OCI-LY1 (cell line): ENCODE results near the gene LMBR1L.
A peak's percentile ranks its signal among the peaks of the same experiment; 100 is the strongest.

ENCODE experiments used
- H2AFZ ChIP-seq: fragments of 200-600 bp; sonication (generic), shearing (Covaris generic); 2 replicates; pipeline ENCODE4 v1.6.0; 2014; ENCODE audit warnings: antibody characterized with exemption, mild to moderate bottlenecking, low read length
- H3F3A ChIP-seq: fragments of 200-600 bp; sonication (generic), shearing (Covaris generic); 2 replicates; pipeline ENCODE4 v1.6.0; 2014; ENCODE audit warnings: mild to moderate bottlenecking, antibody characterized with exemption, low read length, moderate library complexity; ENCODE audit not compliant: insufficient read depth
- H3K27ac ChIP-seq: fragments of 200-600 bp; sonication (generic); 2 replicates; pipeline ENCODE4 v1.5.1; 2014; ENCODE audit warnings: low read length, mixed run types, mild to moderate bottlenecking, low read depth; ENCODE audit not compliant: poor library complexity, severe bottlenecking
- H3K27me3 ChIP-seq: fragments of 200-600 bp; sonication (generic); 2 replicates; pipeline ENCODE4 v1.6.0; 2014; ENCODE audit warnings: antibody characterized with exemption, mild to moderate bottlenecking, low read length, moderate library complexity; ENCODE audit not compliant: insufficient read depth
- H3K36me3 ChIP-seq: fragments of 200-600 bp; sonication (generic); 2 replicates; pipeline ENCODE4 v1.6.1; 2014; ENCODE audit warnings: mild to moderate bottlenecking, antibody characterized with exemption, low read length, moderate library complexity, mixed read lengths; ENCODE audit not compliant: insufficient read depth
- H3K4me1 ChIP-seq: fragments of 200-600 bp; sonication (generic); 2 replicates; pipeline ENCODE4 v1.5.1; 2014; ENCODE audit warnings: mild to moderate bottlenecking, low read length, moderate library complexity; ENCODE audit not compliant: insufficient read depth, severe bottlenecking
- H3K4me2 ChIP-seq: fragments of 200-600 bp; sonication (generic), shearing (Covaris generic); 2 replicates; pipeline ENCODE4 v1.6.1; 2014; ENCODE audit warnings: low read length
- H3K4me3 ChIP-seq: fragments of 200-600 bp; sonication (generic); 2 replicates; pipeline ENCODE4 v1.5.1; 2014; ENCODE audit warnings: low read length, low read depth, mild to moderate bottlenecking, mixed read lengths; ENCODE audit not compliant: poor library complexity, severe bottlenecking
- H3K79me2 ChIP-seq: fragments of 200-600 bp; shearing (Covaris generic); 2 replicates; pipeline ENCODE4 v1.6.1; 2016; ENCODE audit warnings: mixed run types, low read length, mixed read lengths; ENCODE audit not compliant: insufficient read depth
- H3K9ac ChIP-seq: fragments of 200-600 bp; sonication (generic), shearing (Covaris generic); 2 replicates; pipeline ENCODE4 v1.6.1; 2014; ENCODE audit warnings: mild to moderate bottlenecking, low read length, mixed read lengths
- H3K9me2 ChIP-seq: fragments of 200-600 bp; sonication (generic), shearing (Covaris generic); 2 replicates; pipeline ENCODE4 v1.6.1; 2014; ENCODE audit warnings: low read depth, mild to moderate bottlenecking, low read length, mixed read lengths
- H3K9me3 ChIP-seq: fragments of 200-600 bp; shearing (Covaris generic); 2 replicates; pipeline ENCODE4 v1.6.1; 2014; ENCODE audit warnings: low read length, mixed read lengths
- H4K20me1 ChIP-seq: fragments of 200-600 bp; sonication (generic), shearing (Covaris generic); 2 replicates; pipeline ENCODE4 v1.6.0; 2016; ENCODE audit warnings: mild to moderate bottlenecking, low read length; ENCODE audit not compliant: insufficient read depth
- CTCF ChIP-seq: fragments of 200-600 bp; sonication (generic), shearing (Covaris generic); IDR thresholded peaks from 2 replicates; pipeline ENCODE4 v1.5.1; 2017; ENCODE audit warnings: mild to moderate bottlenecking, antibody characterized with exemption, low read length, moderate library complexity, mixed read lengths
- EZH2 ChIP-seq: fragments of 200-600 bp; sonication (generic), shearing (Covaris generic); IDR thresholded peaks from 2 replicates; pipeline ENCODE4 v1.8.0; 2017; ENCODE audit warnings: borderline replicate concordance, mixed run types, mild to moderate bottlenecking, antibody characterized with exemption, low read length, moderate library complexity, mixed read lengths

The LMBR1L gene

DNA sequence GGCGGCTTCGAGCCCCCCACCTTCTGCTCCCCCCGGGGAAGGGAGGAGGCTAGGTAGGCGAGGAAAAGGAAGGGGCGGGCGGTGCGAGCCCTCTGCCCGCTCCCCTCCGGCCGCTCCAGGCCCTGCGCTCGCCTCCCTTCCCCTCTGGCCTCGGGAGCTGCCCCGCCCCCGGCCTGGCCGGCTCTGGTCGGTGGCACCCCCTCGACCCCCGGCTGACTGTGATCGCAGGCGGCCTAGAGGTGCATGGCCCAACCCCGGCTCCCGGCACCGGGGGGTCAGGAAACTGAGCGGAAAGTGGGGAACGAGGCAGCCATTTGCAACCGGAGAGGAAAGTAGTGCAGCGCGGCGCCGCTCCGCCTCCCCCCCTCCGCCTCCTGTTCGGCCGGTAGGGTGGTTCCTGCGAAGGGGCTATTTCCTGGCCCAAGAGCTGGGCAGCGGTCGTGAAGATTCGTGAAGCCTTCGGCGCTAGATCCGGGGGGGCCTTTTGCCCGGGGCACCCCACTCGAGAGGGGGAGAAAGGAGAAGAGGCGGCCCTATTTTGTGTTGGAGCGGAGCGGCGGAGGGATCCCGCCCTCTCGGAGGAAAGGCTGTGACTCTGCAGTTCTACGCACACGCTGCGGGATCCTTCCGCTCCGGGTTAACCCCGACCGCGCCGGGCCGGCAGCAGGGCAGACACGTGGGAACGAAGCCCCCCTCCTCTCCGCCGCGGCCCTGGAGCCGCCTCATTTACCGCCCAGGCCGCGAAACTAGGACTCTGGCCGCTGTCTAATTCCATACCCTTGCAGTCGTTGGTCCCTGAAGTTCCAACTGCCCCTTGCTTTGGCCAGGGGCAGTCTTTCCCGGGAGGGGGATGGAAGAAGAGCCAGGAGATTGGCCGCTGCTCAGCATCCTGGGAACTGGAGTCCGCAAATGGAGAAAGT lies 50.1 kb downstream of the LMBR1L start, which contains the start of gene KMT2D:
Gene KMT2D (minus strand): TSS at position 558 of the 920 bp plus-strand sequence. CDS start 5,470 bp downstream, outside the sequence.
- Histone ChIP-seq H3K9ac (peak within 1 kb of the TSS; percentile 89), H3K4me2 (peak within 1 kb of the TSS; percentile 99), H2AFZ (peak within 1 kb of the TSS; percentile 23; the same call in 1 of the 2 replicates), H4K20me1 (0 out of 2 replicates have a peak, but pooled peaks cover 2% of the 10 kb centered on the region), H3K27ac (peak within 1 kb of the TSS; percentile 70), H3K79me2 (peaks cover 48% of the 10 kb centered on the region), H3K9me3 (no peaks in the 10 kb centered on the region), H3K27me3 (no peaks in the 10 kb centered on the region), H3K4me3 (peak within 1 kb of the TSS; percentile 76), H3K4me1 (peaks cover 53% of the 10 kb centered on the region), H3K36me3 (peaks cover 3% of the 10 kb centered on the region; the same call in 1 of the 2 replicates), H3K9me2 (no peaks in the 10 kb centered on the region), H3F3A (no peaks in the 10 kb centered on the region)
- TF ChIP-seq EZH2 (no peak), CTCF (no peak; the same call in 1 of the 2 replicates)

DNA sequence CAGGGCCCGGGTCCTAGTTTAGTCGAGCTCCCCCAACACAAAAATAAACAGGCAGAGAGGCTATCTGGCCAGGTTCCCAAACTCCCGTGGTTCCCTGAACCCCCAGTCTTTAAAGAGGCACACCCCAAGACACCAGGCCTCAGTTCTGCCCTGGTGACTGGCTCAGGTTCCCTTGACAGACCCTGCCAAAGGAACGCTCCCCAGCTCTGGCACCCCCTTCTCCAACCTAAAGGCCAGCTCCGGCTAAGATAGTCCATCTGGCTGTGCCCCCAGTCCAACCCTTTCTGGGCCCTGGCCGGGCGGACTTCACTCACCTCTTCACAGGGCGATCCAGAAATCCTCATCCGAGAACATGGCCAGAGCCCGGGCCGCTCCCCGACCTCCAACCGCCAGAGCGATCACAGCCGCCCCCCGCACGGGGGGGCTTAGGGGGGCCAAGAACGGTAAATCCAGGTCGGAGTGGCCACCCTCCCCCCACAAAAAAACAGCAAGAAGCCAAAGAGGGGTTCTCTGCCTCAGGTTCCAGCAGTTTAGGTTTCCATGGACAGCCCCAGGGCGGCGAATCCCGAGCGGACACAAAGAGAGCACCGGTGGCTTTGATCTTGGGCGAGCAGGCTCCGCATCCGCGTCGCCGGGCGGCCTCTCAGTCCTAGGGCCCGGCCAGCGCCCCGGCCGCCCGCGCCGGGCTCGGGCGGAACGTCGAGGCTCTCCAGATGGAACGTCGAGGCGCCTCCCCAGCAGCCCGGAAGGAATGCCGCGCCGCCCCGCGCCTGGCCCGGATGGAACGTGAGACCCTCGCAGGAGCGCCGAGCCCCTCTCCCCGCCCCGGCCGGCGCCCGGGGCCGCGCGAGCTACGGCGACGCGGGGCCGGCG lies 51.1 kb downstream of the LMBR1L start:
- Histone ChIP-seq H3K79me2 (peaks cover 56% of the 10 kb centered on the region), H3K9ac (peak overlapping the region; percentile 89), H3K4me1 (peaks cover 54% of the 10 kb centered on the region), H3K27ac (peak overlapping the region; percentile 9), H3K9me3 (no peaks in the 10 kb centered on the region), H3K36me3 (peaks cover 12% of the 10 kb centered on the region; the same call in 1 of the 2 replicates), H3K4me2 (peak overlapping the region; percentile 99), H3F3A (no peaks in the 10 kb centered on the region), H3K27me3 (no peaks in the 10 kb centered on the region), H3K4me3 (peak overlapping the region; percentile 76), H3K9me2 (no peaks in the 10 kb centered on the region), H4K20me1 (0 out of 2 replicates have a peak, but pooled peaks cover 2% of the 10 kb centered on the region), H2AFZ (no peak overlapping the region)
- TF ChIP-seq EZH2: no peak
- no peak for TF ChIP-seq CTCF

DNA sequence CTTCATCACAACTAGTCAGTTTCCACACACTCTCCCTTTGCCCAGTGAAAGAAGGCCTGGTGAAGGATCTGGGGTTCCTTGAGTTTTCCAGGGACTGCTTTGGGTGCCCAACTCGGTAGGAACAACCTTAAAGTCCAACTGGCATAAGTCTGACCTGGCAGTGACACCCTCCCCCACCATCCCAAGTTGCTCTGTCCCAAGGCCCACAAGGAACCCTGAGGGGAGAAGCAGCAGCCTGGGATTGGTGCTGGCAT lies 51.7 kb downstream of the LMBR1L start:
- H3F3A ChIP-seq: no peaks in the 10 kb centered on the region
- no peaks in the 10 kb centered on the region for H3K9me3 ChIP-seq
- no peak overlapping the region for H2AFZ ChIP-seq
- H3K9ac ChIP-seq: peak overlapping the region; percentile 89
- no peak overlapping the region for H3K27ac ChIP-seq
- H3K27me3 ChIP-seq: no peaks in the 10 kb centered on the region
- peak overlapping the region; percentile 99 for H3K4me2 ChIP-seq
- H3K9me2 ChIP-seq: no peaks in the 10 kb centered on the region
- 0 out of 2 replicates have a peak, but pooled peaks cover 2% of the 10 kb centered on the region for H4K20me1 ChIP-seq
- H3K36me3 ChIP-seq: peaks cover 18% of the 10 kb centered on the region; the same call in 1 of the 2 replicates
- TF ChIP-seq CTCF: no peak
- no peak for TF ChIP-seq EZH2
- H3K4me3 ChIP-seq: peak overlapping the region; percentile 76
- peaks cover 54% of the 10 kb centered on the region for H3K4me1 ChIP-seq
- peaks cover 56% of the 10 kb centered on the region for H3K79me2 ChIP-seq
